AG04450 (cell line): ENCODE measurements around the gene RBM46. TPM values are rescaled to one million over a fixed set of nuclear protein-coding genes. Genes with fewer than 3 reads are reported as not detected.
A peak's percentile ranks its signal among the peaks of the same experiment; 100 is the strongest.

ENCODE experiments used
- CTCF ChIA-PET: fragments of 300-600, 350-600 bp; formaldehyde crosslinking; extraction: SDS; loops from one replicate; lab custom pipeline; 2022; ENCODE audit warnings: antibody characterized with exemption, inconsistent platforms; lab: Charles Lee
- POLR2A ChIA-PET: fragments of 350-600 bp; formaldehyde crosslinking; extraction: SDS; loops from one replicate; lab custom pipeline; 2021; ENCODE audit warnings: antibody characterized with exemption, inconsistent platforms; lab: Yijun Ruan, JAX
- DNase-seq: peaks from one replicate; pipeline ENCODE4 v3.0.0-alpha.2; 2011; ENCODE audit warnings: low read depth, low spot score
- H3K27ac ChIP-seq: one replicate; pipeline ENCODE4 v1.5.1; 2012; ENCODE audit warnings: low read depth, low read length, control low read depth
- H3K27me3 ChIP-seq: one replicate; pipeline ENCODE4 v1.6.0; 2012; ENCODE audit warnings: low read length; ENCODE audit not compliant: control insufficient read depth, insufficient read depth
- H3K4me3 ChIP-seq: 2 replicates; pipeline ENCODE4 v1.5.1; 2011; ENCODE audit warnings: mild to moderate bottlenecking, low read depth, low read length, control low read depth
- H3K9me3 ChIP-seq: 2 replicates; pipeline ENCODE4 v1.5.1; 2012; ENCODE audit warnings: low read length; ENCODE audit not compliant: control insufficient read depth, insufficient read depth
- polyA plus RNA-seq: library from polyadenylated mRNA; depleted of rRNA; stranded (reverse); fragments of >200 nt; gene quantifications from 2 replicates; pipeline ENCODE4 v1.2.3, GENCODE V29; 2011; rRNA removed
- small RNA-seq: library from RNA; depleted of rRNA; stranded (forward); fragments of <200 nt; gene quantifications from one replicate; pipeline ENCODE3, GENCODE V24; 2012; ENCODE audit warnings: low read depth; ENCODE audit not compliant: insufficient read length
- TF ChIP-seq, protein P1 (sequence below): IDR thresholded peaks from 2 replicates; pipeline ENCODE4 v1.5.1; 2011; ENCODE audit warnings: low read depth, low read length, control low read depth, inconsistent platforms

RBM46 gene
- polyA plus RNA-seq, 1 experiment = not detected

DNA sequence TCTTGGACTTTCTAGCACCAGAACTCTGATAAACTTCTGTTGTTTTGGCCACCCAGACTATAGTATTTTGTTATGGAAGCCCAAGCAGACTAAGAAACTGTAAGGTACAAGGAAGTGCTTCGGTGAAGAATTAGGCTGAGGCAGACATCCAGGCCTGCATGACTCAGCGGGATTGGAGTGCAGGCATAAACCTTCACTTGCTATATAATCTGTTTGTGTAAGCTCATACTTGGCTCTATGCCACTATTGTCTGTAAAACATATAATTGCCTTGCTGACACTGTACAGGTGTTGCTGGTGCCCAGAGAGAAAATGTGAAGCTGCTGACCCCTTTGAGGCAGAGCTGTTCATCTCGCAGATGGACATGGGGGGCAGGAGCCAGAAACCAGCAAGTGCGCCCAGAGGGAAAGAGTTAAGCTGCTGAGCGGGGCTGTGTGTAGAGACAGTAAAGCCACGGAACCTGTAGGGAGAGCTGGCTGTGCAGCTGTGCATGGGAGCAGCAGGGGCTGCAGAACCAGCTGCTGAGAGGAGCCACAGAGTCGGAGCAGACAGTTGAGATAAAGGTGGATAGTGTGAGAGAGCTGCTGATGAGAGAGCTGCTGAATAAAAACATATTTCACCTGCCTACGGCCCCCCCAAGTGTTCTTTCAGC lies 96.2 kb downstream of the RBM46 start:
- H3K9me3 ChIP-seq = no peaks in the 10 kb centered on the region; the same call in 1 of the 2 replicates
- ChIA-PET CTCF (interaction anchor here (1.0 kb wide), 1 partner anchor 70 kb away, joined by 3 read pairs; no protein-coding TSS in a partner anchor), POLR2A (no interaction called here)
- H3K4me3 ChIP-seq = no peak overlapping the region
- H3K27me3 ChIP-seq = no peaks in the 10 kb centered on the region
- TF ChIP-seq, protein P1, sequence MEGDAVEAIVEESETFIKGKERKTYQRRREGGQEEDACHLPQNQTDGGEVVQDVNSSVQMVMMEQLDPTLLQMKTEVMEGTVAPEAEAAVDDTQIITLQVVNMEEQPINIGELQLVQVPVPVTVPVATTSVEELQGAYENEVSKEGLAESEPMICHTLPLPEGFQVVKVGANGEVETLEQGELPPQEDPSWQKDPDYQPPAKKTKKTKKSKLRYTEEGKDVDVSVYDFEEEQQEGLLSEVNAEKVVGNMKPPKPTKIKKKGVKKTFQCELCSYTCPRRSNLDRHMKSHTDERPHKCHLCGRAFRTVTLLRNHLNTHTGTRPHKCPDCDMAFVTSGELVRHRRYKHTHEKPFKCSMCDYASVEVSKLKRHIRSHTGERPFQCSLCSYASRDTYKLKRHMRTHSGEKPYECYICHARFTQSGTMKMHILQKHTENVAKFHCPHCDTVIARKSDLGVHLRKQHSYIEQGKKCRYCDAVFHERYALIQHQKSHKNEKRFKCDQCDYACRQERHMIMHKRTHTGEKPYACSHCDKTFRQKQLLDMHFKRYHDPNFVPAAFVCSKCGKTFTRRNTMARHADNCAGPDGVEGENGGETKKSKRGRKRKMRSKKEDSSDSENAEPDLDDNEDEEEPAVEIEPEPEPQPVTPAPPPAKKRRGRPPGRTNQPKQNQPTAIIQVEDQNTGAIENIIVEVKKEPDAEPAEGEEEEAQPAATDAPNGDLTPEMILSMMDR = no peak
- peak overlapping the region; percentile 33 for H3K27ac ChIP-seq
- no peak for DNase-seq

Small RNA genes within 50 kb of the gene (small RNA-seq; reads per million reads assigned to genes)
- not detected for gene RNU2-44P
- not detected for gene RNU2-66P

Other genes starting within 250 kb of the RBM46 start
- 105 and 141 TPM in 2 replicates for gene PLRG1, start 230.9 kb upstream of the RBM46 start, polyA plus RNA-seq
- gene FGB, start 218.3 kb upstream of the RBM46 start, polyA plus RNA-seq = 0.17 TPM in 1 of 2 replicates, not detected in the other
- gene FGA, start 190.5 kb upstream of the RBM46 start, polyA plus RNA-seq = 0.09 TPM in 1 of 2 replicates, not detected in the other
- 0.07 TPM in 1 of 2 replicates, not detected in the other for gene FGG, start 168.6 kb upstream of the RBM46 start, polyA plus RNA-seq
- gene LRAT, start 37.3 kb upstream of the RBM46 start, polyA plus RNA-seq = not detected in 2 replicates